Smooth muscle cell of the brain vasculature (primary cell): ENCODE results near the gene CCDC88C.
"Not testable (repeated sequence)": the region's sequence is repeated elsewhere in the genome, so short reads cannot be mapped to it uniquely, and the experiment has no call there.

Experiments used
- DNase-seq: peaks from one replicate; pipeline ENCODE4 v3.0.0-alpha.2; 2012; ENCODE audit warnings: low read depth, low spot score

Gene CCDC88C

GRCh38 chr14:91271639-91272038 is 146.0 kb downstream of the CCDC88C start:
- no peak for DNase-seq

GRCh38 chr14:91270619-91271018 is 147.0 kb downstream of the CCDC88C start:
- DNase-seq: no peak

DNA sequence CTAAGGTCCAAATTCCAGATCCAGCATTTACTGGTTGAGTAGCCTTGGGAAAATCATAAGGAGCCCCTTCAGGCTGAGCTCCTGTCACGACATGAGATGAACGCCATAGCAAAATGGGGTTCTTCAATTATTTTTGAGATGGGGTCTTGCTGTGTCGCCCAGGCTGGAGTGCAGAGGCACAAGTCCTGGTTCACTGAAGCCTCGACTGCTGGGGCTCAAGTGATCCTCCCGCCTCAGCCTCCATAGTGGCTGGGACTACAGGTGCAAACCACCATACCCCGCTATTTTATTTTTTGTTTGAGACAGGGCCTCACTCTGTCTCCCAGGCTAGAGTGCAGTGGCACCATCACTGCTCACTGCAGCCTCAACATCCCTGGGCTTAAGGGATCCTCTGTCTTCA is 147.4 kb downstream of the CCDC88C start:
- no peak for DNase-seq

- DNase-seq: no peak
Measured at GRCh38 chr14:91269076-91269991, 148.3 kb downstream of the CCDC88C start.

DNA sequence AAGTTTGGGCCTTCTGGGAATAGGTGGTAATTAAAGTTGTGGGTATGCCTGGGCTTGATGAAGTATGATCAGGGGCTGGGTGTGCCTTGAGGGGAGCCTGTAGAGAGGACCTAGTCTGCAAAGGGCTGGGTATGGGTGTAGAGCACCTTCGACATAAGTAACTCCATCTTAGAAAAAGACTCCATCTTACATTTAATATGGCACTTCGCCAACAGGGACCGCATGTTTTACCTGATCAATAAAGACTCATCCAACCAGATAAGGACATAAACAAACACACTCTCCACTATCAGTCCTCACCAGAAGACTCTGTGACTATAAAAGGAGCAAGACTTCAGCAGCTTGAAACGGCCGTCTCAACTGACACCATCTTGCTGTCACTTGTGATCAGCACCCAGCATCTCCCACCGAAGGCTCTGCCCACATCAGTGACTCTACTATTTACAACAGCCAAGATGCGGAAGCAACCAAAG is 149.6 kb downstream of the CCDC88C start:
- DNase-seq: no peak

DNA sequence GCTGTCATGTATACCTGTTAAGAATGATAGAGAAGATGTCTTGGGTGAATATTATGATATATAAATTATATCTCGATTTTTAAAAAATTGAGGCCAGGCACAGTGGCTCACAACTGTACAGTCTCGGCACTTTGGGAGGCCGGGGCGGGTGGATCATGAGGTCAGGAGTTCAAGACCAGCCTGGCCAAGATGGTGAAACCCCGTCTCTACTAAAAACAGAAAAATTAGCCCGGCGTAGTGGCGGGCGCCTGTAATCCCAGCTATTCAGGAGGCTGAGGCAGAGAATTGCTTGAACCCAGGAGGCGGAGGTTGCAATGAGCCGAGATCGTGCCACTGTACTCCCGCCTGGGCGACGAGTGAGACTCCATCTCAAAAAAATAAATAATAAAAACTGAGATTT is 151.3 kb downstream of the CCDC88C start:
- not testable (repeated sequence) for DNase-seq

- no peak for DNase-seq
Measured at GRCh38 chr14:91265404-91265803, 152.2 kb downstream of the CCDC88C start.

- no peak for DNase-seq
Measured at GRCh38 chr14:91264151-91265150, 153.2 kb downstream of the CCDC88C start.

GRCh38 chr14:91263329-91263728 is 154.3 kb downstream of the CCDC88C start:
- DNase-seq: no peak

- DNase-seq: no peak
Measured at GRCh38 chr14:91261986-91262549, 155.6 kb downstream of the CCDC88C start.

GRCh38 chr14:91261115-91261514 is 156.5 kb downstream of the CCDC88C start:
- no peak for DNase-seq

- no peak for DNase-seq
Measured at GRCh38 chr14:91258876-91259275, 158.7 kb downstream of the CCDC88C start.

GRCh38 chr14:91258011-91258618 is 159.5 kb downstream of the CCDC88C start:
- no peak for DNase-seq

- no peak for DNase-seq
Measured at GRCh38 chr14:91257328-91258010, 160.2 kb downstream of the CCDC88C start.

DNA sequence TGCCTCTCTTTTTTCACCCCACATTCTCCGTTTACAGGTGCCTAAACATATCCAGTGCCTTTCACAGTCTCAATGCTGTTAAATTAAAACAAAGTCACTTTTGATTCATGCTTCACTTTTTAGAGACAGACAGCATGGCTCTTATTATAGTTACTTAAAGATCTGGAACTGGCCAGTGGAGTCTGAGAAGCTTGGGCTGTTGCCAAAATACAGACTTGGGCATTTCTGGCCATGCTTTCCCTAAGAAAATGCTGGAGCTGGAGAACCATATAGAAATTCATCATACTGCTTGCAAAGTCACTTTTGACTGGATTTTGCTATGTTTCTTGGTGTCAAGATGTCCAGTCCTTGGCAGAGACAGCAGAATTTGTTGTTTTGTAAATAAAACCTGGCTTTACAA is 161.0 kb downstream of the CCDC88C start:
- DNase-seq: no peak

- DNase-seq: no peak
Measured at GRCh38 chr14:91255026-91255695, 162.5 kb downstream of the CCDC88C start.

DNA sequence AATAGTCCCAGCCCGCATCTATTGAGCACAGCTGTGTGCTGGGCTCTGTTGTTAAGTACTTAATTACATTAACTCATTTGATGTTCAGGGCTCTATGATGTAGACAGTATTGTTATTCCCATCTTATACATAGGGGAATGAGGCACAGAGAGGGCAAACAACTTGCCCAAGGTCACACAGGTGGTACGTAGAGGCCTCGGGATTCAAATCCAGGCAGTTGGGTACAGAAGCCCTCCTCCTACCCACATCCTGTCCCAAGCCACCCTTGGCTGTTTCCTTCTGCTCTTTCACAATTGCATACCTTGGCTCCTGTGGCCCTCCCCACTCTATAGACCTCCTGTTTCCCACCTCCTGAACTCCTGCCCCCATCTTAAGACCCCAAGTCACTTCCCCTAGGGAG is 163.2 kb downstream of the CCDC88C start:
- DNase-seq: no peak

- DNase-seq: no peak
Measured at GRCh38 chr14:91253795-91254323, 163.8 kb downstream of the CCDC88C start.

GRCh38 chr14:91252871-91253794 is 164.5 kb downstream of the CCDC88C start:
- DNase-seq: no peak
